Fibroblast of skin of scalp (primary cell): Measurements from ENCODE around the gene PFKFB2.
A peak's percentile ranks its signal among the peaks of the same experiment; 100 is the strongest.
"Not testable (repeated sequence)": the region's sequence is repeated elsewhere in the genome, so short reads cannot be mapped to it uniquely, and the experiment has no call there.

Source experiments
- DNase-seq: peaks from one replicate; pipeline ENCODE4 v3.0.0-alpha.2; 2013

Gene PFKFB2

GRCh38 chr1:207039380-207040180 is 13.5 kb upstream of the PFKFB2 start:
- no peak for DNase-seq

GRCh38 chr1:207040181-207040533 is 12.9 kb upstream of the PFKFB2 start:
- peak; percentile 49 for DNase-seq

GRCh38 chr1:207041397-207041796 is 11.7 kb upstream of the PFKFB2 start:
- DNase-seq, result not testable (repeated sequence)

GRCh38 chr1:207045453-207045852 is 7.6 kb upstream of the PFKFB2 start:
- DNase-seq, result no peak

- no peak for DNase-seq
Observed at GRCh38 chr1:207047505-207047904, 5.6 kb upstream of the PFKFB2 start.

- DNase-seq, result no peak
Observed at GRCh38 chr1:207048041-207048440, 5.0 kb upstream of the PFKFB2 start.

- no peak for DNase-seq
Observed at GRCh38 chr1:207049054-207049453, 4.0 kb upstream of the PFKFB2 start.

GRCh38 chr1:207049514-207049913 is 3.6 kb upstream of the PFKFB2 start:
- no peak for DNase-seq

GRCh38 chr1:207049974-207050391 is 3.1 kb upstream of the PFKFB2 start:
- peak; percentile 45 for DNase-seq

GRCh38 chr1:207050480-207051190 is 2.4 kb upstream of the PFKFB2 start:
- peak; percentile 92 for DNase-seq

GRCh38 chr1:207051191-207051943 is 1.7 kb upstream of the PFKFB2 start, which contains the start of gene YOD1:
Gene YOD1 (minus strand): TSS chr1:207051208. CDS start chr1:207051030, 178 bp downstream.
- DNase-seq, result peak; percentile 5

GRCh38 chr1:207054491-207054890 is 1.4 kb downstream of the PFKFB2 start:
- DNase-seq, result no peak

GRCh38 chr1:207055386-207056001 is 2.4 kb downstream of the PFKFB2 start:
- DNase-seq, result no peak

- no peak for DNase-seq
Observed at GRCh38 chr1:207056673-207057072, 3.6 kb downstream of the PFKFB2 start.

GRCh38 chr1:207058252-207058651 is 5.2 kb downstream of the PFKFB2 start:
- DNase-seq, result no peak

GRCh38 chr1:207058878-207059867 is 6.1 kb downstream of the PFKFB2 start:
- no peak for DNase-seq

- no peak for DNase-seq
Observed at GRCh38 chr1:207059881-207060280, 6.8 kb downstream of the PFKFB2 start.

GRCh38 chr1:207060596-207060995 is 7.5 kb downstream of the PFKFB2 start:
- DNase-seq, result no peak

GRCh38 chr1:207062058-207062457 is 9.0 kb downstream of the PFKFB2 start:
- no peak for DNase-seq

- no peak for DNase-seq
Observed at GRCh38 chr1:207063014-207063413, 9.9 kb downstream of the PFKFB2 start.

- no peak for DNase-seq
Observed at GRCh38 chr1:207064561-207064960, 11.5 kb downstream of the PFKFB2 start.
